Adrenal gland (tissue), 12 donors: ENCODE data around the gene LGALS8. TPM values are rescaled to one million over a fixed set of nuclear protein-coding genes. Genes with fewer than 3 reads are reported as not detected.
"Not testable (repeated sequence)": the region's sequence is repeated elsewhere in the genome, so short reads cannot be mapped to it uniquely, and the experiment has no call there.

Experiments used
- DNase-seq, 7 donors: peaks; one replicate each; pipeline ENCODE4 v3.0.0-alpha.2; 2019 to 2020
- H3K27ac ChIP-seq, 5 donors: fragments of 200-600 bp; sonication (generic) in 4 of 5; 1 replicate in 3 of 5; 2 replicates in 2 of 5; pipeline versions ENCODE4 v1.5.1 to v1.8.0; 2016 to 2020; ENCODE audit warnings: mild to moderate bottlenecking in 1 of 5
- H3K27me3 ChIP-seq: fragments of 200-600 bp; 2 replicates; pipeline ENCODE4 v1.8.0; 2021
- H3K36me3 ChIP-seq, 2 donors: fragments of 200-600 bp; replicated peaks in 1 of 2; 1 replicate in 1 of 2; 2 replicates in 1 of 2; pipeline versions ENCODE4 v1.5.1 to v1.8.0; 2018 to 2022
- H3K4me1 ChIP-seq, 2 donors: fragments of 200-600 bp; replicated peaks in 1 of 2; 1 replicate in 1 of 2; 2 replicates in 1 of 2; pipeline versions ENCODE4 v1.5.1 to v1.8.0; 2018 to 2021
- H3K4me3 ChIP-seq, 4 donors: fragments of 200-600 bp; sonication (generic) in 3 of 4; one replicate each; pipeline ENCODE4 v1.5.1; 2016 to 2018
- H3K9me3 ChIP-seq, 3 donors: fragments of 200-600 bp; sonication (generic) in 1 of 3; replicated peaks in 1 of 3; 1 replicate in 2 of 3; 2 replicates in 1 of 3; pipeline versions ENCODE4 v1.5.1 to v1.8.0; 2016 to 2021
- POLR2A ChIP-seq, 2 donors: fragments of 450-650 bp; IDR thresholded peaks; one replicate each; pipeline ENCODE4 v1.6.1; 2017; ENCODE audit warnings: antibody characterized with exemption in 2 of 2, mild to moderate bottlenecking in 2 of 2, moderate library complexity in 1 of 2
- WGBS, 4 donors: extraction: QIAGEN DNeasy Blood & Tissue Kit in 2 of 4; methylation state at CpG; one replicate each; pipeline versions ENCODE4 v1.1.5 to v1.1.7; 2013 to 2017; 5-methylcytosine and 5-hydroxymethylcytosine counted together
- intact Hi-C, 2 donors: fragments of 100-400 bp; cut with DNase I; formaldehyde crosslinking; loops; one replicate each; pipeline versions ENCODE4 v1.14.1 to v1.15.0; 2022 to 2023
- polyA plus RNA-seq, 3 donors: library from polyadenylated mRNA; stranded (reverse); fragments of 200-250 nt in 2 of 3; fragments of 350-450 nt in 1 of 3; fragmentation: Illumina TruSeq in 1 of 3; extraction: RNeasy Lipid Tissue Mini Kit (QIAGEN cat#74804) in 1 of 3; gene quantifications; one replicate each; pipeline ENCODE4 v1.2.3, GENCODE V29; 2013 to 2014
- total RNA-seq, 9 donors: library from RNA; depleted of rRNA in 4 of 9; stranded (reverse); fragments of >200 nt in 4 of 9; fragments of 120-200 nt in 1 of 9; fragmentation: NEBNext Ultra II Directional in 1 of 9; extraction: Animal tissue kit (Norgen Biotek cat#: 25700) in 1 of 9; gene quantifications; one replicate each; pipeline versions ENCODE4 v1.1.0 to v1.2.4, GENCODE V29; 2013 to 2023
- TF ChIP-seq, protein P1 (sequence below), 6 experiments: fragments of 450-650 bp in 4 of 6; fragments of 200-600 bp in 2 of 6; sonication (generic) in 1 of 6; IDR thresholded peaks; 1 replicate in 5 of 6; 2 replicates in 1 of 6; pipeline versions ENCODE4 v1.5.1 to v1.8.0; 2016 to 2021; ENCODE audit warnings: antibody characterized with exemption in 6 of 6, mild to moderate bottlenecking in 2 of 6, moderate library complexity in 1 of 6
- donor health status: healthy with polysubstance abuse.
- donor health status: Bipolar disorder and iron deficiency.
- donor health status: DM: yes; HTN: yes; CAD: no.
- donor health status: DM: no; HTN: no; CAD: no.
- donor health status: DM: no; HTN: no; CAD: no.
- donor health status: DM: yes; HTN: yes; CAD: no.

The LGALS8 gene
- total and polyA plus RNA-seq, 12 donors: 23.2 to 100 (median 54.6) TPM

DNA sequence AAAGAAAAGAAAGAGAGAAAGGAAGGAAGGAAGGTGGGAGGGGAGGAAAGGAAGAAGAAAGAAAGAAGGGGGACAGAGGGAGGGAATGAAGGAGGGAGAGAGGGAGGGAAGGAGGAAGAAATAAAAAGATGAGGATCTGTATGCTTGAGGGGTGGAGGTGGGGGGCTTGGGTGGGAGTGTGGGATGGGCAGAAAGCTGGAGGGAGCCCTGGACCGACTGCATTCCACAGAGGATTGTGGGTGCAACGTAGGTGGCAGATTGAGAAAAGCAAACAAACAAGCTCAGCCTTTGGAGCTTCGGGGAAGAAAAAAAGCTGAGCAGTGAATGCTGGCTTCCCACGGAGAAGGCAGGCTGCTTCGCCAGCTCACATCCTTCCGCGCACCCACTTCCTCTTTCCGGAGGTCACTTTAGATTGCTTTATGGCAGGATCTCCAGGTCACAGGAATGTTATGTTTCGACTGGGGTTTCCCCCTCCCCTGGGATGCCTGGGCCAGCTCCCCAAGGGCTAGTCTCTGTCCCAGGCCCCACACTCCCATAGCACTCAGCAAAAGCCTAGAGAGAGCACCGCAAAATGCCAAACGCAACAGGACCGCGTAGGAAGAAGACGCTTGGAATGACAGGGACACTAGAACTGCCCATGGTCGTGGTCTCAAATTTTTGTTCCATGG, 20.7 kb upstream of the LGALS8 start:
- WGBS, 4 donors: 8 to 20% (median 15%) methylated on average over 15 of the region's 15 CpGs
- Histone ChIP-seq H3K9me3 (no peaks in the 10 kb centered on the region), H3K4me1 (peaks cover 0 to 3% of the 10 kb centered on the region in 2 donors), H3K27ac (peak overlapping the region in 2 of 5 donors; percentile 32), H3K4me3 (peak overlapping the region in 1 of 4 donors; percentile 9), H3K36me3 (no peaks in the 10 kb centered on the region), H3K27me3 (no peaks in the 10 kb centered on the region)
- no peak for TF ChIP-seq POLR2A (IDR thresholded peaks at IDR 0.05)
- TF ChIP-seq, protein P1, sequence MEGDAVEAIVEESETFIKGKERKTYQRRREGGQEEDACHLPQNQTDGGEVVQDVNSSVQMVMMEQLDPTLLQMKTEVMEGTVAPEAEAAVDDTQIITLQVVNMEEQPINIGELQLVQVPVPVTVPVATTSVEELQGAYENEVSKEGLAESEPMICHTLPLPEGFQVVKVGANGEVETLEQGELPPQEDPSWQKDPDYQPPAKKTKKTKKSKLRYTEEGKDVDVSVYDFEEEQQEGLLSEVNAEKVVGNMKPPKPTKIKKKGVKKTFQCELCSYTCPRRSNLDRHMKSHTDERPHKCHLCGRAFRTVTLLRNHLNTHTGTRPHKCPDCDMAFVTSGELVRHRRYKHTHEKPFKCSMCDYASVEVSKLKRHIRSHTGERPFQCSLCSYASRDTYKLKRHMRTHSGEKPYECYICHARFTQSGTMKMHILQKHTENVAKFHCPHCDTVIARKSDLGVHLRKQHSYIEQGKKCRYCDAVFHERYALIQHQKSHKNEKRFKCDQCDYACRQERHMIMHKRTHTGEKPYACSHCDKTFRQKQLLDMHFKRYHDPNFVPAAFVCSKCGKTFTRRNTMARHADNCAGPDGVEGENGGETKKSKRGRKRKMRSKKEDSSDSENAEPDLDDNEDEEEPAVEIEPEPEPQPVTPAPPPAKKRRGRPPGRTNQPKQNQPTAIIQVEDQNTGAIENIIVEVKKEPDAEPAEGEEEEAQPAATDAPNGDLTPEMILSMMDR (IDR thresholded peaks at IDR 0.05): no peak
- intact Hi-C loops: no loop called here
- DNase-seq: peak; percentile 36 to 74 (median 55)

DNA sequence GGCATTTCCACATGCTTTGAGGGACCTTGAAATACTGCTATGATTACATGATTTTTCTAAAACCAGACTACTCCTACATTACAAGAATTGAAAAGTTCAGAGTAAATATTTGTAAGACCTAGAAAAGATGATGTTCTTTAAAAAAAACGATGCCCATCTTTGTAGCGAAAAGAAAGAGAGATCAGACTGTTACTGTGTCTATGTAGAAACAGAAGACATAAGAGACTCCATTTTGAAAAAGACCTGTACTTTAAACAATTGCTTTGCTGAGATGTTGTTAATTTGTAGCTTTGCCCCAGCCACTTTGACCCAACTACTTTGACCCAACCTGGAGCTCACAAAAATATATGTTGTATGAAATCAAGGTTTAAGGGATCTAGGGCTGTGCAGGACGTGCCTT, 19.4 kb upstream of the LGALS8 start:
- 52 to 84% (median 73%) methylated on average over 3 of the region's 3 CpGs for WGBS, 4 donors
- intact Hi-C loops, H3K27me3 ChIP-seq, H3K4me1 ChIP-seq, H3K27ac ChIP-seq, H3K36me3 ChIP-seq, H3K4me3 ChIP-seq, H3K9me3 ChIP-seq, DNase-seq: not testable (repeated sequence)

DNA sequence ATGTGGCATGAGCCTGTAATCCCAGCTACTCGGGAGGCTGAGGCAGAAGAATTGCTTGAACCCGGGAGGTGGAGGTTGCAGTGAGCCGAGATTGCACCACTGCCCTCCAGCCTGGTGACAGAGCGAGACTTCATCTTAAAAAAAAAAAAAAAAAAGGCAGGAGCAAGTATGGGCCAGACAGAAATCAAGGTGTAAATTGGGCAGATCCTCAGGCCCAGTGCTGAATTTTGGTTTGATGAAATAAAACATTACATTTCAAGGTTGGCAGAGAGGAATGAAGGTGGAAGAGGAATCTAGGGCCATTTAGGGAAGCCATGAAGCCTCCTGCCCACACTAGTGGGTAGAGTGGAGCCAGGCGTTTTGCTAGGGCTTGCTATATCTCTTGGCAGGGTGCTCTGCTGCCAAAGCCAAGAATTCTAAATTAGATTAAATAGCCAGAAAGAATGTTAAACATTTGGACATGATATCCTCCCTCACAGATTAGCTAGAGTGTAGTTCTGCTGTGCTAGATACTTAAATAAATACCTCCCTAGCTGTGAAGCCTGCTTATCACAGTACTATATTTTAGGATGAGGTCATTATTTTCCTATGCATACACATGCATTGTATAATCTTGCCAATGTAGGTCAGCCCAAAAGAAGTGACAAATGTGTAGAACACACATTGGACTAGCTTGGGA, 16.6 kb upstream of the LGALS8 start:
- H3K36me3 ChIP-seq: no peaks in the 10 kb centered on the region
- whole genome bisulfite sequencing, 4 donors: 68 to 83% (median 79%) methylated on average over 5 of the region's 5 CpGs
- no peak for TF ChIP-seq POLR2A (IDR thresholded peaks at IDR 0.05)
- TF ChIP-seq, protein P1 (IDR thresholded peaks at IDR 0.05): no peak
- intact Hi-C loops: no loop called here
- no peak overlapping the region for H3K27ac ChIP-seq
- H3K4me3 ChIP-seq: no peak overlapping the region
- no peaks in the 10 kb centered on the region for H3K9me3 ChIP-seq
- peaks cover 0 to 3% of the 10 kb centered on the region in 2 donors for H3K4me1 ChIP-seq
- H3K27me3 ChIP-seq: no peaks in the 10 kb centered on the region
- DNase-seq: no peak

DNA sequence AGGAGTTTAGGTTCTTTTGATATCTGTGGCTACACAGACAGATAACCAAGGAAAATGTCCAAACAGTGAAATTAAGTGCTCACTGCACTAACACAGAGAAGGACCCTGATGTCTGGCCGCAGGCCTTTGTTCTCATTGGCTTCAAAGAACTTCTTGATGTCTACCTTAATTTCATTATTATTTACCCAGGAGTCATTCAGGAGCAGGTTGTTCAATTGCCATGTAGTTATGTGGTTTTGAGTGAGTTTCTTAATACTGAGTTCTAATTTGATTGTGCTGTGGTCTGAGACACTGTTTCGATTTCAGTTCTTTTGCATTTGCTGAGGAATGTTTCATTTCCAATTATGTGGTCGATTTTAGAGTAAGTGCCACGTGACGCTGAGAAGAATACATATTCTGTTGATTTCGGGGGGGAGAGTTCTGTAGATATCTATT, 15.2 kb upstream of the LGALS8 start:
- intact Hi-C loops: no loop called here
- WGBS, 4 donors: 73 to 91% (median 77%) methylated on average over 6 of the region's 6 CpGs
- H3K27me3 ChIP-seq: no peaks in the 10 kb centered on the region

More for the DNA sequence above, 15.2 kb upstream of the LGALS8 start:
- TF ChIP-seq, protein P1 (IDR thresholded peaks at IDR 0.05): no peak
- no peak for TF ChIP-seq POLR2A (IDR thresholded peaks at IDR 0.05)
- Histone ChIP-seq H3K36me3 (no peaks in the 10 kb centered on the region), H3K4me1 (no peaks in the 10 kb centered on the region), H3K4me3 (no peak overlapping the region), H3K9me3 (no peaks in the 10 kb centered on the region), H3K27ac (no peak overlapping the region)
- no peak for DNase-seq
